HFFc6 (cell line): Measurements from ENCODE around the gene CCDC137. TPM values are rescaled to one million over a fixed set of nuclear protein-coding genes. Genes with fewer than 3 reads are reported as not detected.
A peak's percentile ranks its signal among the peaks of the same experiment; 100 is the strongest.

Source experiments
- DNase-seq: peaks from one replicate; pipeline ENCODE4 v3.0.0-alpha.2; 2018
- H3K27ac Mint-ChIP-seq: 2 replicates; pipeline ENCODE4 v1.8.0; 2020; ENCODE audit warnings: mild to moderate bottlenecking, mixed read lengths
- H3K27me3 Mint-ChIP-seq: 2 replicates; pipeline ENCODE4 v1.8.0; 2021; ENCODE audit warnings: mild to moderate bottlenecking, moderate library complexity, mixed read lengths; ENCODE audit not compliant: insufficient read depth
- H3K36me3 Mint-ChIP-seq: 2 replicates; pipeline ENCODE4 v1.8.0; 2021; ENCODE audit warnings: low read depth, mixed read lengths
- H3K4me1 Mint-ChIP-seq: 2 replicates; pipeline ENCODE4 v1.8.0; 2020; ENCODE audit warnings: low read depth, mixed read lengths
- H3K4me3 Mint-ChIP-seq: 2 replicates; pipeline ENCODE4 v1.8.0; 2020; ENCODE audit warnings: mild to moderate bottlenecking, moderate library complexity, mixed read lengths
- H3K9me3 Mint-ChIP-seq: 2 replicates; pipeline ENCODE4 v1.8.0; 2020; ENCODE audit warnings: mild to moderate bottlenecking, mixed read lengths
- total RNA-seq, 6 experiments: library from RNA; stranded (reverse); fragmentation: NEBNext Ultra II Directional; extraction: Animal tissue kit (Norgen Biotek cat#: 25700); gene quantifications; 2 replicates in 1 of 6; 3 replicates in 5 of 6; pipeline ENCODE4 v1.2.3, GENCODE V29; 2021
- TF ChIP-seq, protein P1 (sequence below): fragments of 200-600 bp; sonication (generic); IDR thresholded peaks from 2 replicates; pipeline ENCODE4 v1.5.0; 2021; ENCODE audit warnings: antibody characterized with exemption, mild to moderate bottlenecking

The CCDC137 gene
- total RNA-seq, 6 experiments from 2014 or later = 22.8 to 28.8 (median 25.2) TPM

DNA sequence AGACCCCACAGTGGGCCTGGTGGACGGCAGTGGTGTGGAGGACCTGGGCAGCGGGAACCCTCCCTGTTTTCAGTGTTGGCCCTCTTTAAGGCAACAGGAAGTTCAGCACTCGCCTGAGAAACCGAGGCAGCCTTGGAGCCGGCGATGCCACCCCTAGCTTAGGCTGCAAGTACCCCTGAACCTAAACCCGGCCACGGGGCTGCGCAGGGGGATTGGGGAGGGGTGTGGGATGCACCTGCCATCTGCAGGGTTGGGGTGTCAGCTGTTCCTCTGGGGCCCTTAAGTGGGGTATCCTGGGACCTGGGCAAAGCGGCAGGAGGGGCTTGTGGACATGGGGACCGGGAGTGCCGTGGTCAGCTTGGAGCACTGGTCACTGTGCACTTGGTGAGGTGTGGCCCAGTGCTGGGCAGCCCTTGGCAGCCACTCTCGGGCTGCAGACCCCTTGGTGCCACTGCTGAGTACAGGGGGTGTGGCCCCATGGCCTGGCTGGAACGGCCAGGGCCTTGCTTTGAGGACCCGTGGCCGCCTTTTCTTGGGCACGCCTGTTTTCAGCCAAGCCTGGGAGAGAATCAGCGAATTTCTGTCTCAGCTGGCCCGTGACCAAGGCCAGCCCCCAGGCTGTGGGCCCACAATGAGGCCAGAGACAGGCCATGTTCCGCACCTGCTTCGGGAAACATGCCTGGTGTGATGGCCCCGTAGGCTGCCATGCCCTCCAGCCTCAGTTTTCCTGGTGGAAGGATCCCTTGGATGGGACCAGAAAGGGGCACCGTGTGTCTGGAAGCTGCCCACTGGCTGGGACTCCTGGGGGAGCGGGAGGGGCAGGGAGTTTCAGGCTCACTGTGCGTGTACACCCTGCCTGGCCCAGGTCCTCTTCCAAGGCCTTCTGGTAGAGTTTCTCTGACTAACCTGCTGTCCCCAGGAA, 41.4 kb downstream of the CCDC137 start:
- TF ChIP-seq, protein P1, sequence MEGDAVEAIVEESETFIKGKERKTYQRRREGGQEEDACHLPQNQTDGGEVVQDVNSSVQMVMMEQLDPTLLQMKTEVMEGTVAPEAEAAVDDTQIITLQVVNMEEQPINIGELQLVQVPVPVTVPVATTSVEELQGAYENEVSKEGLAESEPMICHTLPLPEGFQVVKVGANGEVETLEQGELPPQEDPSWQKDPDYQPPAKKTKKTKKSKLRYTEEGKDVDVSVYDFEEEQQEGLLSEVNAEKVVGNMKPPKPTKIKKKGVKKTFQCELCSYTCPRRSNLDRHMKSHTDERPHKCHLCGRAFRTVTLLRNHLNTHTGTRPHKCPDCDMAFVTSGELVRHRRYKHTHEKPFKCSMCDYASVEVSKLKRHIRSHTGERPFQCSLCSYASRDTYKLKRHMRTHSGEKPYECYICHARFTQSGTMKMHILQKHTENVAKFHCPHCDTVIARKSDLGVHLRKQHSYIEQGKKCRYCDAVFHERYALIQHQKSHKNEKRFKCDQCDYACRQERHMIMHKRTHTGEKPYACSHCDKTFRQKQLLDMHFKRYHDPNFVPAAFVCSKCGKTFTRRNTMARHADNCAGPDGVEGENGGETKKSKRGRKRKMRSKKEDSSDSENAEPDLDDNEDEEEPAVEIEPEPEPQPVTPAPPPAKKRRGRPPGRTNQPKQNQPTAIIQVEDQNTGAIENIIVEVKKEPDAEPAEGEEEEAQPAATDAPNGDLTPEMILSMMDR = no peak
- Mint-ChIP-seq H3K36me3 (peaks cover 22% of the 10 kb centered on the region; the same call in 1 of the 2 replicates), H3K9me3 (no peaks in the 10 kb centered on the region), H3K27me3 (peaks cover 7% of the 10 kb centered on the region; the same call in 1 of the 2 replicates), H3K4me3 (no peak overlapping the region), H3K27ac (no peak overlapping the region), H3K4me1 (peaks cover 21% of the 10 kb centered on the region)
- no peak for DNase-seq

DNA sequence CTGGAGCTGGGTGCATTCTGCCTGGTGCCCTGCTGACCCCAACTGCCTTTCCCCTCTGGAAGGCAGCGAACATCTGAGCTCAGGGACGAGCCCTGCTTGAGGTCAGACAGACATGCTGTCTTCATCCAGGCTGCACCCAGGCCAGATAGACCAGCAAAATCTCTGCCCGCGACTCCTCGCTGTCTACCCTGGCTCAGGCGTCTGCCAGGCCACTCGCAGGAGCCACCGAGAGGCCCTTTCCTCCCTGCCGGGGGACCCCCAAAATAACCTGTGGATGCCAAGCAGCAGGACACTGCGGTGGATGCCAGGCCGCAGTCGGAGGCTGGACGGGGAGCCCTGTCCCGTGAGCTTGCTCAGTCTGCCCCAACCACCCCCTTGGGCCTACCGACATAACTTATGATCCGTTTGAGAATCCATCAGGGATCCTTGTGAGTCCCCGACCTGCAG, 42.2 kb downstream of the CCDC137 start:
- Mint-ChIP-seq H3K9me3 (no peaks in the 10 kb centered on the region), H3K27me3 (peaks cover 7% of the 10 kb centered on the region), H3K36me3 (peaks cover 22% of the 10 kb centered on the region; the same call in 1 of the 2 replicates), H3K4me3 (no peak overlapping the region), H3K4me1 (peaks cover 25% of the 10 kb centered on the region), H3K27ac (no peak overlapping the region)
- DNase-seq = no peak
- TF ChIP-seq, protein P1 = no peak

DNA sequence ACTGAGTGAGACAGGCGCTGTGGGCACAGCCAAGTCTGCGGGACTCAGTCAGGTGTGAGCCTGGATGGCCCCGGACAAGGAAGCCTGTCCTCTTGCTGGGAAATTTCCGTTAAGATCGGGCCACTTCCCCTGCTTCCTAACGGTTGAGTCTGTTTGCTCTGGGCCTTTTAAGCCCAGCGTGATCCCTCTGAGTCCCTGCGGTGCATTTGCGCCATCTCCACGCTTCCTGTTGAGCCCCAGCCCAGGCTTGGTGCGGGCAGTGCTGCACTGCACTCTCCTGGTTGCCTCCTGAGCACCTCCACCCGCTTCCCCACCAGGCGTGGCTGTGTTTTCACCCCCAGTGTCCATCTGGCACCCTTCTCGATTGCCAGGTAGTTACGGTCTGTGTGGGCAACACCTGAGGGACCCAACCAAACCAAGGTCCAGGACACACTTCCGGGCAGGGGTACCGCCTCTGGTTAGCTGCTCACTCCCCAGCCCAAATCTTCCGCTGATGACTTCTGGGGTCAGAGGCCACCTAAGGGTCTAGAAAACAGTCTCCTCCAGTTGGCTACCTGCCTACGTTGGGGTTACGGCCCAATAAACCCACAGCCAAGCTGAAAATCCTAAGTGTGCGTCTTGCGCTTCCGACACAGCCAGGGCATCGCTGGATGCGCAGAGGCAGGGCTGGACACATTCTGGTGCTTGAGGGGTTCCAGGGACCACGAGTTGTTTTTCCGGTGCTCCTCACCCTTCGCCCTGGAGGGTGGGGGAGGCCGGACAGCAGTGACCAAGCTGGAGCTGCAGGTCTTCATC, 44.2 kb downstream of the CCDC137 start:
- Mint-ChIP-seq H3K27me3 (peaks cover 6% of the 10 kb centered on the region), H3K4me1 (peaks cover 25% of the 10 kb centered on the region), H3K36me3 (peaks cover 10% of the 10 kb centered on the region; the same call in 1 of the 2 replicates), H3K4me3 (peak overlapping the region; percentile 69), H3K9me3 (no peaks in the 10 kb centered on the region), H3K27ac (peak overlapping the region; percentile 76)
- TF ChIP-seq, protein P1 = no peak
- DNase-seq = no peak

DNA sequence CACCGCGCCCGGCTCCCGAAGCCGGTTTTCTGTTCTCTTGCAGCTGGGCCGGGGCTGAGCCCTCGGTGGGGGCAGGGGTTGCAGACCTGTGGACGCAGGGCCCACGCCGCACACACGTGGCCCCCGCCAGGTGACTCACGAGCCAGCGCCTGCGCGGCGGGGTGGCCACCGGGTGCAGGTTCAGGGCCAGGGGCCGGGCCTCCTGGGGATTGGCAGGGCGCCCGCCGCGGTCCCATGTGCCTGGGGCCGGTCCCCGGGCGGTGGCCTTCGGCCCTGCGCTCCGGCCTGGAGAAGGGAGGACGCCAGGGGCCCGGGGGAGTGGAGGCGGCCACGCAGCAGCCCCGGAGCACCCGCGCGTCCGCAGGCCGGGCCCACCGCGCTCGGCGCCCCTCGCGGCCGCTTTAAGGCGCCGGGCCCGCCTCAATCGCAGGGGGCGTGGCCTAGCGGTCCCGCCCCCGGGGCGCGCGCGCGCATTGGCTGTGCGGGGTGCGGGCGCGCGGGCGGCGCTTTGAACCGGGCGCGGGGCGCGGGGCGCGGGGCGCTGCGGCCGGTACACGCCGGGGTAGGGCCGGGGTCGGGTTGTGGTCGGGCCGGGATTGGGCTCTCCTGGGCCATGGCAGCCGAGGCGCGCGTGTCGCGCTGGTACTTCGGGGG, 45.4 kb downstream of the CCDC137 start, which contains the start of gene SLC25A10:
Gene SLC25A10, plus strand, starts transcription at position 471 of the 654 bp plus-strand sequence. Its CDS starts 143 bp downstream, at position 614.
- Mint-ChIP-seq H3K9me3 (no peaks in the 10 kb centered on the region), H3K4me3 (peak within 1 kb of the TSS; percentile 92), H3K27me3 (peaks cover 6% of the 10 kb centered on the region), H3K4me1 (peaks cover 25% of the 10 kb centered on the region), H3K27ac (peak within 1 kb of the TSS; percentile 76), H3K36me3 (no peaks in the 10 kb centered on the region; the same call in 1 of the 2 replicates)
- peak; percentile 65 for DNase-seq
- TF ChIP-seq, protein P1 = no peak

DNA sequence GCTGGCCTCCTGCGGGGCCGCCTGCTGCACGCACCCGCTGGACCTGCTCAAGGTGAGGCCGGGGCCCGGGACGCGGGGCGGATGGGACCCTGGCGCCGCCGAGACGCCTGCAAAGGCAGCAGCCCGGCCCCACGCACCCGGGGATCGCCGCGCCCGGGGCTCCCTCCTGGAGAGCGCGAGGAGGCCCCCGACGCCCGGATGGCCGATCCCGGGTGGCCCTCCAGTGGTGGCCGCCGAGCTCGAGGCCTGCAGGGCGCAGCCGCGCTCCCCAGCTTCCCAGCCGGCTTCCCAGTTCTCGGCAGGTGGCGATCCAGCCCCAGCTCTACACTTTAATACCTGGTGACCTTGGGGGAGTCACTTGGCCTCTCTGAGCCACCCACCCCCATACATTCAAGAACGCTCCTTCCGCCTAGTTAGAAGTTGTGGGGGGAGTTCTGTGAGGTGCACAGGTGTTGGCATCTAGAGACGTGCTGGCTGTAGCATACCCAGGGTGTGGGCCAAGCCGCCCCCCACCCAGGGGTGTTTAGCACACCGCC, 46.0 kb downstream of the CCDC137 start:
- DNase-seq = peak; percentile 36
- Mint-ChIP-seq H3K9me3 (no peaks in the 10 kb centered on the region), H3K27ac (peak overlapping the region; percentile 64), H3K36me3 (no peaks in the 10 kb centered on the region; the same call in 1 of the 2 replicates), H3K4me3 (peak overlapping the region; percentile 92), H3K4me1 (peaks cover 25% of the 10 kb centered on the region), H3K27me3 (peaks cover 6% of the 10 kb centered on the region)
- TF ChIP-seq, protein P1 = peak; percentile 44
